ENCODE results near the gene LCMT1. TPM values are rescaled to one million over a fixed set of nuclear protein-coding genes. Genes with fewer than 3 reads are reported as not detected.

The LCMT1 gene
- total RNA-seq, 1 donor from 2014 or later, result 35.7 TPM

GRCh38 chr16:25066426-25066746, 45.2 kb upstream of the LCMT1 start:
- H3K9me3 ChIP-seq, result no peaks in the 10 kb centered on the region
- intact Hi-C loops (cut with DNase I), result no loop called here
- ATAC-seq, result no peak

GRCh38 chr16:25066747-25067631, 44.6 kb upstream of the LCMT1 start:
- TF ChIP-seq, protein P1, sequence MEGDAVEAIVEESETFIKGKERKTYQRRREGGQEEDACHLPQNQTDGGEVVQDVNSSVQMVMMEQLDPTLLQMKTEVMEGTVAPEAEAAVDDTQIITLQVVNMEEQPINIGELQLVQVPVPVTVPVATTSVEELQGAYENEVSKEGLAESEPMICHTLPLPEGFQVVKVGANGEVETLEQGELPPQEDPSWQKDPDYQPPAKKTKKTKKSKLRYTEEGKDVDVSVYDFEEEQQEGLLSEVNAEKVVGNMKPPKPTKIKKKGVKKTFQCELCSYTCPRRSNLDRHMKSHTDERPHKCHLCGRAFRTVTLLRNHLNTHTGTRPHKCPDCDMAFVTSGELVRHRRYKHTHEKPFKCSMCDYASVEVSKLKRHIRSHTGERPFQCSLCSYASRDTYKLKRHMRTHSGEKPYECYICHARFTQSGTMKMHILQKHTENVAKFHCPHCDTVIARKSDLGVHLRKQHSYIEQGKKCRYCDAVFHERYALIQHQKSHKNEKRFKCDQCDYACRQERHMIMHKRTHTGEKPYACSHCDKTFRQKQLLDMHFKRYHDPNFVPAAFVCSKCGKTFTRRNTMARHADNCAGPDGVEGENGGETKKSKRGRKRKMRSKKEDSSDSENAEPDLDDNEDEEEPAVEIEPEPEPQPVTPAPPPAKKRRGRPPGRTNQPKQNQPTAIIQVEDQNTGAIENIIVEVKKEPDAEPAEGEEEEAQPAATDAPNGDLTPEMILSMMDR (IDR thresholded peaks at IDR 0.05), result no peak
- ATAC-seq, result peak; percentile 98 to 100
- Histone ChIP-seq H3K27ac (peak overlapping the region; percentile 94), H3K9me3 (no peaks in the 10 kb centered on the region), H3K4me3 (peak overlapping the region; percentile 91), H3K4me1 (peaks cover 5% of the 10 kb centered on the region), H3K36me3 (no peaks in the 10 kb centered on the region), H3K27me3 (ENCODE audit: low read depth) (no peaks in the 10 kb centered on the region)
- DNase-seq, result peak; percentile 88
- intact Hi-C loops (cut with DNase I), result no loop called here

More at GRCh38 chr16:25066426-25066746, 45.2 kb upstream of the LCMT1 start:
- TF ChIP-seq, protein P1 (IDR thresholded peaks at IDR 0.05), result no peak
- Histone ChIP-seq H3K4me1 (peaks cover 5% of the 10 kb centered on the region), H3K4me3 (peak overlapping the region; percentile 91), H3K27ac (peak overlapping the region; percentile 94), H3K36me3 (no peaks in the 10 kb centered on the region), H3K27me3 (ENCODE audit: low read depth) (no peaks in the 10 kb centered on the region)
- no peak for DNase-seq

GRCh38 chr16:25073854-25074253, 37.7 kb upstream of the LCMT1 start:
- Histone ChIP-seq H3K36me3 (no peaks in the 10 kb centered on the region), H3K4me3 (no peak overlapping the region), H3K9me3 (no peaks in the 10 kb centered on the region), H3K27me3 (ENCODE audit: low read depth) (no peaks in the 10 kb centered on the region), H3K4me1 (no peaks in the 10 kb centered on the region), H3K27ac (no peak overlapping the region)
- no peak for DNase-seq
- TF ChIP-seq, protein P1 (IDR thresholded peaks at IDR 0.05), result no peak
- intact Hi-C loops (cut with DNase I), result no loop called here
- ATAC-seq, result no peak

- no peak for DNase-seq
- TF ChIP-seq, protein P1 (IDR thresholded peaks at IDR 0.05), result no peak
- Histone ChIP-seq H3K36me3 (no peaks in the 10 kb centered on the region), H3K4me1 (no peaks in the 10 kb centered on the region), H3K27ac (no peak overlapping the region), H3K9me3 (no peaks in the 10 kb centered on the region), H3K4me3 (no peak overlapping the region), H3K27me3 (ENCODE audit: low read depth) (no peaks in the 10 kb centered on the region)
- intact Hi-C loops (cut with DNase I), result no loop called here
- no peak for ATAC-seq
Observed at GRCh38 chr16:25078386-25078978, 33.1 kb upstream of the LCMT1 start.

- TF ChIP-seq, protein P1 (IDR thresholded peaks at IDR 0.05), result no peak
- Histone ChIP-seq H3K9me3 (no peaks in the 10 kb centered on the region), H3K27ac (no peak overlapping the region), H3K4me1 (no peaks in the 10 kb centered on the region), H3K4me3 (no peak overlapping the region), H3K36me3 (no peaks in the 10 kb centered on the region), H3K27me3 (ENCODE audit: low read depth) (no peaks in the 10 kb centered on the region)
- no peak for ATAC-seq
- intact Hi-C loops (cut with DNase I), result no loop called here
- no peak for DNase-seq
Observed at GRCh38 chr16:25079637-25080378, 31.7 kb upstream of the LCMT1 start.
